Nephron progenitor cell (in vitro differentiated cells): ENCODE measurements around the gene THSD4.
"Not testable (repeated sequence)": the region's sequence is repeated elsewhere in the genome, so short reads cannot be mapped to it uniquely, and the experiment has no call there.

Source experiments
- DNase-seq: peaks from one replicate; pipeline ENCODE4 v3.0.0; 2021
- H3K27ac Mint-ChIP-seq: 2 replicates; pipeline ENCODE4 v1.8.0; 2021; ENCODE audit warnings: mild to moderate bottlenecking, moderate library complexity, mixed read lengths
- H3K27me3 Mint-ChIP-seq: 2 replicates; pipeline ENCODE4 v1.8.0; 2021; ENCODE audit warnings: mild to moderate bottlenecking, low read depth, mixed read lengths; ENCODE audit not compliant: poor library complexity
- H3K36me3 Mint-ChIP-seq: 2 replicates; pipeline ENCODE4 v1.8.0; 2021; ENCODE audit warnings: low read depth, mixed read lengths
- H3K4me1 Mint-ChIP-seq: 2 replicates; pipeline ENCODE4 v1.8.0; 2021; ENCODE audit warnings: mixed read lengths
- H3K4me3 Mint-ChIP-seq: 2 replicates; pipeline ENCODE4 v1.8.0; 2021; ENCODE audit warnings: mild to moderate bottlenecking, moderate library complexity, mixed read lengths
- H3K9me3 Mint-ChIP-seq: 2 replicates; pipeline ENCODE4 v1.8.0; 2021; ENCODE audit warnings: mild to moderate bottlenecking, moderate library complexity, mixed read lengths
- TF ChIP-seq, protein P1 (sequence below): fragments of 200-600 bp; sonication (generic); IDR thresholded peaks from 2 replicates; pipeline ENCODE4 v1.5.0; 2021; ENCODE audit warnings: antibody characterized with exemption

THSD4 gene

DNA sequence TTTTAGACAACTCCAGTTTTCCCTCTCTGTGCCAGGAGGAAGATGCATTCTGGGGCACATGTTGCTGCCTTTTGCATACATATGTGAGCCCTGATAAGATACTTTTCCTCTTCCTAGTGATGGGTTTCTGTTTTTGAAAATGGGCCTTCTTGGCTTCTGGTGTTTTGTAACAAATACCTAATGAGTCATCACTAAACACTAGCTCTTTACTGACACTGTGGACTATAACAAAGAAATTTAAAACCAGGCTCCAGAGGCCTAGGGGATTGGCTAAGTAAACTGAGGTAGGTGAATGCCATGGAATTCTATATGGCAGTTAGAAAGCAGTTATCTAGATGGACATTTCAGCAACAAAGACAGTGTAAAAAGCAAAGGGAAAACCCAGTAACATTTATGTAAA, 601.7 kb downstream of the THSD4 start:
- H3K27me3 Mint-ChIP-seq: peaks cover 7% of the 10 kb centered on the region
- H3K27ac Mint-ChIP-seq: no peak overlapping the region
- TF ChIP-seq, protein P1, sequence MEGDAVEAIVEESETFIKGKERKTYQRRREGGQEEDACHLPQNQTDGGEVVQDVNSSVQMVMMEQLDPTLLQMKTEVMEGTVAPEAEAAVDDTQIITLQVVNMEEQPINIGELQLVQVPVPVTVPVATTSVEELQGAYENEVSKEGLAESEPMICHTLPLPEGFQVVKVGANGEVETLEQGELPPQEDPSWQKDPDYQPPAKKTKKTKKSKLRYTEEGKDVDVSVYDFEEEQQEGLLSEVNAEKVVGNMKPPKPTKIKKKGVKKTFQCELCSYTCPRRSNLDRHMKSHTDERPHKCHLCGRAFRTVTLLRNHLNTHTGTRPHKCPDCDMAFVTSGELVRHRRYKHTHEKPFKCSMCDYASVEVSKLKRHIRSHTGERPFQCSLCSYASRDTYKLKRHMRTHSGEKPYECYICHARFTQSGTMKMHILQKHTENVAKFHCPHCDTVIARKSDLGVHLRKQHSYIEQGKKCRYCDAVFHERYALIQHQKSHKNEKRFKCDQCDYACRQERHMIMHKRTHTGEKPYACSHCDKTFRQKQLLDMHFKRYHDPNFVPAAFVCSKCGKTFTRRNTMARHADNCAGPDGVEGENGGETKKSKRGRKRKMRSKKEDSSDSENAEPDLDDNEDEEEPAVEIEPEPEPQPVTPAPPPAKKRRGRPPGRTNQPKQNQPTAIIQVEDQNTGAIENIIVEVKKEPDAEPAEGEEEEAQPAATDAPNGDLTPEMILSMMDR: no peak
- H3K9me3 Mint-ChIP-seq: no peaks in the 10 kb centered on the region
- no peak overlapping the region for H3K4me3 Mint-ChIP-seq
- DNase-seq: no peak
- peaks cover 31% of the 10 kb centered on the region for H3K4me1 Mint-ChIP-seq
- H3K36me3 Mint-ChIP-seq: no peaks in the 10 kb centered on the region

DNA sequence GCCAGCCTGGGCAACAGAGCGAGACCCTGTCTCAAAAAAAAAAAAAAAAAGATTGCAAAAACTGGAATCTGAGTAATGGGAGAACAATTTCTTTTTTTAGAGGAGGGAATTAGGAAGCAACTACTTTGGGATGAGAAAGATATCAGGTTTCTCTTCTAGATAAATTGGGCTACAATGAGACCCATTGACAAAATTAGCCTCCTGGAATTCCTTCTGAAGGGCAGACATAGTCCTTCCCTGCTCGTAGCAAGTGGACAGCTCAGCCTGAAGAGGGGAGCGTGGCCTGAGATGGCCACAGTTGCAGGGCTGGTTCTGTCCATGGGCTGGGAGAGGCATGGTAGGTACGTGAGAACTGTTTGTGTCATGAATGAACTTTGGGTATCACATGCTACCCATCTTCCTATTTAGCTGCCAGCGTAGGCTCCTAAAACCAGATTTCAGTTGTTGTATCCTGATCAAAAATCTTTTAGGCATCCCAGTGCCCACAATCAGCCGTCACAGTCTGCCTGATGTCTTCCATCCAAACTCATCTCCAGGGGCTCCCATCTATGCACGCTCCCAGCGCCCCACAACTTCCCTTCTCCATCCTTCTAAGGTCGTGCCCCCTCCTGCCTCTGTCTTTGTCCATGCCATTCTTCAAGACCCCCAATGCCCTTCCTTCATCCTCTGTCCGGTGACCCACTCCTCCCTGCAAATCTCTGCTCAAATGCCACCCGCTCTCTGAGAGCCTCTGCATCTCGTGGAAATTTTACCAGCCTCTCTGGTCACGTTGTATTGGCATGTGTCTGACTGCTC, 603.0 kb downstream of the THSD4 start:
- Mint-ChIP-seq H3K4me1 (peaks cover 18% of the 10 kb centered on the region), H3K27ac (no peak overlapping the region), H3K27me3 (peaks cover 7% of the 10 kb centered on the region), H3K36me3 (no peaks in the 10 kb centered on the region), H3K4me3 (no peak overlapping the region), H3K9me3 (no peaks in the 10 kb centered on the region)
- no peak for DNase-seq
- TF ChIP-seq, protein P1: no peak

DNA sequence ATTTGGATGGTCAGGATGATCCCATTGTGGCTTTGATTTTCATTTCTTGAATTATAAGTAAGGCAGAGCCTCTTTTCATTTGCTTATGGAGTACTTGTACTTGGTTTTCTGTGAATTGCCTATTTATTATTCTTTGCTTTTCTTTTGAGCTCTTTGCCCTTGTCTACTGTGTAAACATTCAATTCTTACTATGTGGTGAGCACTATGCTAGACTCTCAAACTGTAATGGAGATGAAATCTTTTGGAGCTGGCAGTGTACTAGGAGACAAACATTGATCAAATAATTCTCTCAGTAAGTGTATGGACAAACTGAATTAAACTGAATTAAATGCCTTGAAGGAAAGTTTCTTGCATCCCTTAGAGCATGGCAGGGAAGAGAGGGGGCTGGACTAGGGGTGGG, 608.1 kb downstream of the THSD4 start:
- DNase-seq: no peak
- Mint-ChIP-seq H3K4me1 (no peaks in the 10 kb centered on the region), H3K9me3 (no peaks in the 10 kb centered on the region), H3K27me3 (peaks cover 5% of the 10 kb centered on the region), H3K36me3 (no peaks in the 10 kb centered on the region), H3K27ac (no peak overlapping the region), H3K4me3 (no peak overlapping the region)
- TF ChIP-seq, protein P1: no peak

DNA sequence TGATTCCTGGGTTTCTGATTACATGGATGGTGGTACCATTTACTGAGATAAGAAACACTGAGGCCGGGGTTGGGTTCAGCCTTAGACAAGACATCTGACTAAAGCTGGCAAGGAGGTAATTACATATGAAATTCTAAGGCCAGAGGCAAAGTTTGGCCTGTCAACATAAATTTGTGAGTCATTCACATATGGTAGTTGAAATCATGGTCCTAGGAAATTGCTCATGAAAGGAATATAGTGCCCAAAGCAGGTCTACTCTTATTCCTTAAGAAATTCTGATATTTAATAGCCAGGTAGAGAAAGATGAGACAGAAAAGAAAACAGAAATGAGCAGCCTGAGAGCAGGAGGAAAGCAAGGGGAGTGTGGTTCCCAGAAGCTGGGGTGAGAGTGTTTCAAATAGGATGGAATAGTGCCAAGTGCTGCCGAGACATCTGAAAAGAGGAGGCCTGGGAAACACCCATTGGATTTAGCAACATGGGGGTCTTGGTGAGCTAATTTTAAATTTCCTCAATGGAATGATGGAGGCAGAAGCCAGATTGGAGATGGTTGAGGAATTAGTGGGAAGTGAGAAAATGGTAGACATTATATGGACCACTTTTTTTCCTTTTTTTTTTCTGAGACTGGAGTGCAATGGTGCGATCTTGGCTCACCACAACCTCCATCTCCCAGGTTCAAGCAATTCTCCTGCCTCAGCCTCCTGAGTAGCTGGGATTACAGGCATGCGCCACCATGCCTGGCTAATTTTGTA, 610.1 kb downstream of the THSD4 start:
- H3K27me3 Mint-ChIP-seq, H3K9me3 Mint-ChIP-seq, H3K4me1 Mint-ChIP-seq, H3K36me3 Mint-ChIP-seq, H3K4me3 Mint-ChIP-seq, DNase-seq, H3K27ac Mint-ChIP-seq: not testable (repeated sequence)

DNA sequence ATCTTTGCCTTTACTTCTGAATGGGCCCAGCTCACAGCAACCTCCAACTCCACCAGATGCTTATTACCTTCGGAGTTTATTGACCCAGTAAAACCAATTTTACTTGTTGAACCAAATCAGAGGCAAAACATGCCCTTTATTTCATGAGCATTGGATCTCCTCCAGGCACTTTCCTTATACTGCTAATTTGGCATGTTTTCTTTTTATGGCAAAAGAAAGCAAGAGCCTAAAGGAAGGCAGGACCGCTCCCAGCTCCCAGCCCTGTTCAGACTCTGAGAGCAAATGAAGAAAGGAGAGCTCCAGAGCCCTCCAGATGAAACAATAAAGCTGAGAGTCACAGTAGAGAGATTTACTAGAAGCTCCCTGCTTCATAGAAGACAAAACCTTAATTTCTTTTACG, 613.6 kb downstream of the THSD4 start:
- Mint-ChIP-seq H3K9me3 (no peaks in the 10 kb centered on the region), H3K27me3 (peaks cover 3% of the 10 kb centered on the region), H3K36me3 (no peaks in the 10 kb centered on the region), H3K4me3 (no peak overlapping the region), H3K27ac (no peak overlapping the region), H3K4me1 (peaks cover 5% of the 10 kb centered on the region)
- no peak for DNase-seq
- TF ChIP-seq, protein P1: no peak

DNA sequence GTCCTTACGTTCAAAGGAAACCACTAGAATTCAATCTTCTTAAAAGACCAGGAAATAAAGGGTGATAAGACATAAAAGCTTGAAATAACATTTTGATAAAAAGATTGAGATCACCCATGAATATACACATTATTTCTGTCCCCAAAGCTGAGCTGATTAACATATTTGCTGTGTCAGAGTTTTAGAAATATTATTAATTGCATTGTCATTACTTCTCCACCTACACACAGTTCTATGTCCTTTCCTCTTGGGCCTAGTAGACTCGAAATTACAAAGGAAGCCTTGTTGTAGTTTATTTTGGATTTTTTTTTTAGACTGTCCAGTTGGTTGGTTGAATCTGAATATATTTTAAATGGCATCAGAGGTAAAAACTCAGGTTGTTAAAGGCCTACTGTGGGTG, 614.0 kb downstream of the THSD4 start:
- DNase-seq: no peak
- H3K27ac Mint-ChIP-seq: no peak overlapping the region
- peaks cover 5% of the 10 kb centered on the region for H3K4me1 Mint-ChIP-seq
- H3K9me3 Mint-ChIP-seq: no peaks in the 10 kb centered on the region
- peaks cover 3% of the 10 kb centered on the region for H3K27me3 Mint-ChIP-seq
- no peaks in the 10 kb centered on the region for H3K36me3 Mint-ChIP-seq
- H3K4me3 Mint-ChIP-seq: no peak overlapping the region
- TF ChIP-seq, protein P1: no peak
